B cell (primary cell): ENCODE data around the gene ZNF37A.

Experiments
- EZH2 ChIP-seq: IDR thresholded peaks from 2 replicates; pipeline ENCODE4 v1.6.1; 2012; ENCODE audit warnings: borderline replicate concordance, low read depth, mild to moderate bottlenecking, moderate library complexity, low read length; ENCODE audit not compliant: insufficient read depth, poor library complexity, severe bottlenecking
- TF ChIP-seq, protein P1 (sequence below): fragments of 200-600 bp; IDR thresholded peaks from one replicate; pipeline ENCODE4 v1.8.0; 2022; ENCODE audit warnings: antibody characterized with exemption, mild to moderate bottlenecking

GRCh38 chr10:38093816-38094157 lies 350 bp upstream of the ZNF37A start:
- no peak for TF ChIP-seq EZH2
- TF ChIP-seq, protein P1, sequence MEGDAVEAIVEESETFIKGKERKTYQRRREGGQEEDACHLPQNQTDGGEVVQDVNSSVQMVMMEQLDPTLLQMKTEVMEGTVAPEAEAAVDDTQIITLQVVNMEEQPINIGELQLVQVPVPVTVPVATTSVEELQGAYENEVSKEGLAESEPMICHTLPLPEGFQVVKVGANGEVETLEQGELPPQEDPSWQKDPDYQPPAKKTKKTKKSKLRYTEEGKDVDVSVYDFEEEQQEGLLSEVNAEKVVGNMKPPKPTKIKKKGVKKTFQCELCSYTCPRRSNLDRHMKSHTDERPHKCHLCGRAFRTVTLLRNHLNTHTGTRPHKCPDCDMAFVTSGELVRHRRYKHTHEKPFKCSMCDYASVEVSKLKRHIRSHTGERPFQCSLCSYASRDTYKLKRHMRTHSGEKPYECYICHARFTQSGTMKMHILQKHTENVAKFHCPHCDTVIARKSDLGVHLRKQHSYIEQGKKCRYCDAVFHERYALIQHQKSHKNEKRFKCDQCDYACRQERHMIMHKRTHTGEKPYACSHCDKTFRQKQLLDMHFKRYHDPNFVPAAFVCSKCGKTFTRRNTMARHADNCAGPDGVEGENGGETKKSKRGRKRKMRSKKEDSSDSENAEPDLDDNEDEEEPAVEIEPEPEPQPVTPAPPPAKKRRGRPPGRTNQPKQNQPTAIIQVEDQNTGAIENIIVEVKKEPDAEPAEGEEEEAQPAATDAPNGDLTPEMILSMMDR = no peak
